HG03139 (cell line): ENCODE measurements around the gene PRRG2.

ENCODE experiments used
- ATAC-seq: cut with Tn5 transposase; IDR thresholded peaks from one replicate; pipeline ENCODE4 v1.9.1; 2021; ENCODE audit not compliant: unreplicated experiment

PRRG2 gene

DNA sequence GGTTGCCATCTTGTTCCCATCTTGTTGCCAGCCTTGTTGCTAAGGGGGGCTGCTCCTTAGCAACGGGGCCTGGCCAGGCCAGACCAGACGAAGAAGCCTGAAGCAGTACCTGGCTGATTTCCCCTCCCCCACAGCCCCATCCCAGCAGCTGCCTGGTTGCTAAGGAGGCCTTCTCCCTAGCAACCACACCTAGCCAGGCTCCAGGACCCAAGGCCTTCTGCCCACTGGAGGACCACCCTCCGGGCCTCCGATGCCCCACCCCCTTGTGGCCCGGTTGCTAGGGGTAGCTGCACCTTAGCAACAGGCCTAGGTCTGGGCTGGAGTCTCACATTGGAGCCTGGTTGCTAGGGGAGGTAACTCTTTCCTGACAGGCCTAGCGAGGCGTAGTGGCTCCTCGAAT is 3.9 kb downstream of the PRRG2 start:
- no peak for ATAC-seq

DNA sequence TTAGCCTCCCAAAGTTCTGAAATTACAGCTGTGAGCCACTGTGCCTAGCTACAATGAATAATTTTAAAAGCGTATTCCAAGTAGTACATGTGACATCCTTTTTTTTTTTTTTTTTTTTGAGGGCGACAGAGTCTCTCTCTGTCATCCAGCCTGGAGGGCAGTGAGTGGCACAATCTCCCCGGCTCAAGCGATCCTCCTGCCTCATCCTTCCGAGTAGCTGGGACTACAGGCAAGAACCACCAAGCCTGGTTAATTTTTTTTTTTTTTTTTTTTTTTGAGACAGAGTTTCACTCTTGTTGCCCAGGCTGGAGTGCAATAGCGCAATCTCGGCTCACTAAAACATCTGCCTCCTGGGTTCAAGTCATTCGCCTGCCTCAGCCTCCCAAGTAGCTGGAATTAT is 6.1 kb downstream of the PRRG2 start:
- ATAC-seq: no peak

DNA sequence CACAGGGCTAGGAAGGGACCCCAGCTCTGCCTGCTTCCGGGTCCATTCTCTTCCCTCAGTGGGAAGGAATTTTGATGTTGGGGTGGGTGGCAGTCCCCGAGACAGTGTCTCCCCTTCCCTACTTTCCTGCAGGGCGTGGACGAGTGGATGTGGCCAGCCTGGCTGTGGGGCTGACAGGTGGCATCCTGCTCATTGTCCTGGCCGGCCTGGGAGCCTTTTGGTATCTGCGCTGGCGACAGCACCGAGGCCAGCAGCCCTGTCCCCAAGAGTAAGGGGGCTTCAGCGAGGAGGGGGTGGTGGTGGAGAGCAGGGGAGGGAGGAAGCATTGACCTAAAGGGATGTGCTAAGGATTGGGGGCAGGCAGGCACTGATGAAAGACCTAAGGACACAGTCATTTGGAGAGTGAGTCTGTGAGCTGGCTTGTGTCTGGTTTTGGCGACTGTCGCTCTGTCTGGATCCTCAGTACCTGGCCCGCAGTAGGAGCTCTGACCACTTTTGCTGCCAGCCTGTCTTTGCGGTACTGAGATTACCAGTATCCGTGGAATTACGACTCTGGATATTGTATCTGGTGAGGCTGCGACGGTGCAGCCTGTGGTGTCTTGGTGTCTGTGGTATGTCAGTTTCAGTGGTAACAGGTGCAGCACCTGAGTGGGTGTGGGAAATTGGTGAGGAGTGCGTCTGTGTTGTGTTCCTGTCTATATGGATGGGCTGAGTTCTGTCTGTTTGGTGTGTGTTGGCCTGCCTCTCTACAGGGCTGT is 7.4 kb downstream of the PRRG2 start:
- no peak for ATAC-seq

DNA sequence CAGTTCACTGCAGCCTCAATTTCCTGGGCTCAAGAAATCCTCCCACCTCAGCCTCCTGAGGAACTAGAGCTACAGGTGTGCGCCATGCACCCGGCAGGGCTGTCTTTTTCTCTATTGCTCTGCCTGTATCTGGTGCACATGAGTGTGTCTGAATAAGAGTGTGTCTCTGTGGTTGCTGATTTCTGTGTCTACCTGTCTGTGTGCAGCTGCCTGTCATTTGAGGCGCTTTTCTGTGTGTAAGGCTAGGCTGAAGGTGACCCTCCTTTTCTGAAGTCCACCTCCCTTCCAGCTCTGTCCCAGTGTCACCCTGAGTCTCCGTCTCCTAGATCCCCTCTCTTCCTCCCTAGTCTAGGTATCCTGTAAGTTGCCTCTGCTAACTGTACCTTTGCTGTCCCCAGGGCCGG is 8.4 kb downstream of the PRRG2 start:
- ATAC-seq: no peak

DNA sequence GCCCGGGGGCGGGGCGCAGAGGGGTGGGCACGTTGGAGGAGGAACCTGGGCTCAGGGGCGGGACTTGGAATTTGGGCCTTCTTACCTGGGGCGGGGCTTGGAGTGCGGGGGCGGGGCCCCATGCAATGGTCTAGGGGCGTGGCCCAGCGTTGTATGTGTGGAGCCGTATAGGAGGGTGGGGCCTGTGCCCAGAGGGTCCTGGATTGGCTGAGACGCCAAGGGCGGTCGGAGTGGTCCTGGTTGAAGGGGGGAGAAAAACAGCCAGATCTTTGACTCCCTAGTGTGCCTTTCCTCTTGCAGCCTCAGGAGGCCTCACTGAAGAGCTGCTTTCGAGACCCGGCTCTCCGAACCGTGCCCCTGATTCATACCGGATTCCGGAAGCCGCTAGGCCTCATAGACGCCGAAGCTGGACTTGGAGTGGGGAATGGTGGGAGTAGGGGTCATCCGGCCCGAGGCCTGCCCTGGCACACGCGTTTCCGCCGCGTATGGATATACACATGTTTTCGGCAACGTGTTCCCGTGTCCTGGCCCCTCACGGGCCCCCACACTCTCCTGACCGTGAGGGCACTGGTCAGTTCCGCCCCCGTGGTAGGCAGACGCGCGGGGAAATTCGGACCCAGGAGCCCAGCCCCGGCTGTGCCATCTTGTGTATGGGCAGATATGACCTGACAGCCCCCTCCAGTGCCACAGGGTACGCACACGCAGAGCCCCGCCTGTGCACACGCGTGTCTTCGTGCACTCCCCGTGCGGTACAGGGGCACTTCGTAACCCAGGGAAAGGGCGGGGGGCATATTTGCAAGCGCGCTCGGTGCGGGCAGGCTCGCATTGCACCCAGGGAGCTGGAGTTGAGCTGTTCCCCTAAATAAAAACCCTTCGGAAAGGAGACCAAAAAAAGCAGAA is 9.2 kb downstream of the PRRG2 start:
- peak; percentile 50 for ATAC-seq

DNA sequence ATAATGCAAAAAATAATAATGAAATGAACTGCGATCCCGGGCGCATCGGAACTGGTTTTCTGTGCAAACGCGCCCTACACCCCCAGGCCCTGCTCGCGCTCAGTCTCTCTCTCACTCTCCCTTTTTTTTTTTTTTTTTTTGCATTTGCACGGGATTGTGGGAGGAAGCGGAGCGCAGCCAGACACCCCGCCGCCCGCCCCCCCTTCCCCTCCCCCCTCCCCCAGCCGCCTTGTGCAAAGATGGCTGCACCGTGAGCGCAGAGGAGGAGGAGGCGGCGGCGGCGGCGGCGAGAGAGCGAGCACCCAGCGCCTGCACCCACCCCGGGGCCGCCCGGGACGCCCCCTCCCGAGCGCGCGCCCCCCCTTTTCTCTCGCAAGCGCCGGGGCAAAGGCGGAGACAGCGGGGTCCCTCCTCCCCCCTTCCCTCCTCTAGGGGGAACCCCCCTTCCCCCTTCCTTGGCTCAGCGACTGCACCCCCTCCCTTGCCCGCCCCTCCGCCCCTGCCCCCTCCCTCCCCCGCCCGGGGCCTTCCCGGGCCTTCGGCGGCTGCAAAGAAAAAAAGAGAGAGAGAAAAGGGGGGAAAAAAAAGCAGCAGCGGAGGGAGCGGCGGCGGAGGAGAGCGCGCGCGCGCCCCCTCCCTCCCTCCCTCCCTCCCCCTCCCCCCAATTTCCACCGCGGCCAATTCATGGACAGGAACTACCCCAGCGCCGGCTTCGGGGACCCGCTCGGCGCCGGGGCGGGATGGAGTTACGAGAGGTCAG is 10.0 kb downstream of the PRRG2 start, which contains the start of gene PRR12:
Gene PRR12, plus strand, starts transcription at position 212 of the 760 bp plus-strand sequence. Its CDS starts 473 bp downstream, at position 685.
- no peak for ATAC-seq

DNA sequence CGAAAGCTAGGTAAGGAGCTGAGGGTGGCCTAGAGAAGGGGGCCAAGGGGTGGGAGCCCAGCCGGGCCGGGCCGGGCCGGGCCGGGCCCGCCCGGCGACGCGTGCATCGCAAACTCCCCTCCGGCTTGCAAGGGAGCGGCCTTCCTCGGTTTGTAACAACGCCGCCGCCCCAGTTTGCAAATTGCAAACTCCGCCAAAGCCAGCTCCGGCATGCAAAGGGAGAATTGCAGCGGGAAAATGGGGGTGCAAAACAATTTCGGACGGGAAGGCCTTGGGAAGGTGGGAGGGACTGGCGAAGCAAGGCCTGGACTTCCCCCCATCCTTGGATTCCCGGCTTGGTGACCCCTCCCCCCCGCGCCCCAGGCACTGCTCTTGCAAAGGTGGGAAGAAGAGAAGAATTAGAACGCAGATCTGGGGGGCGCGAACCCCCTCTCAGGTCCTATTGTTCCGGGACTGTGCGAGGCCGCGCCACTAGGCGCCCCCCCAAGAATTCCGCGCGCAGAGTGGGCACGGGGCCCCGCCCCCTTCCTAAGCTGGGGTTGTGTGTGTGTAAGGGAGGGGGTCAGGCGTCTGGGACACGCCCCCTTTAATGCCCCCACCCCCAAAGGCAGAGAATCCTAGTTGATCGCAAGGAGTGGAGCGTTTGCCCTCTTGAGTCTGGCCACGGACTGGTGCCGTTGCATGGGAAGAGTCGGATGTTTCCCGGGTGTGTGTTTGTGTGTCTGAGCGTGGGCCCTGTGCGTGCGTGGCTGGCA is 10.8 kb downstream of the PRRG2 start:
- no peak for ATAC-seq

DNA sequence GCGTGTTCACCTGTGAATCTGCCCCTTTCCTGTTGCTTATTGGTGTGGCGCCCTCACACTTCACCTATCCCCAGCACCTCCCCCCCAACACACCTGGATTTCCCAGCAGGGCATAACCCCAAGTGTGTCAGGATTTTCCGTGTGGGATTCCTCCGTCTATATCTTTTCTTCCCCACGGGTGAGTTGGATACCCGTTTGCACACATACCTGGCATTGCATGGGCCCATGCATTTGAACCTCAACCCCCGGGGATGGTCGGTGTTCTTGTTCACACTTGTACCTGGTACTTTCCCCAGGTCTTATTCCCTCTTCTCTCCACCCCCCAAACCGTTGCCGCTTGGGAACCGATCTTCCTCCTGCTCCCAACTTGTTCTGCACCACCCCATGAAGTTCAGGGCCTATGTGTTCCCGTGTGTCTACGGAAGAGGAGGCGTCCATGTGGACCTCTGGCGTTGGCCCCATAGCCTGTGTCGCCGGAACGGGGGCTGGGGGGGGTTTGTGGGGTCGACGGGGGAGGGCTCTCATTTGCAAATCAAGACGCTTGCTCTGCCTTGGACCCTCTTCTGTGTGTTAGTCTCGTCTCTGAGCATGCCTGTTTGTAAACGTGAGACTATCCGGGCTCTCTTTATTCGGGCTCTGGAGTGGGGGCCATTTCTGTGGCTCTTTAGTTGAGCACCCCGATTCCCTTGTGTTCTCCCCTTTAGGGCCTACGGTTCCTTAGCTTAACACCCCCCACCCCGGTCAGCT is 11.5 kb downstream of the PRRG2 start:
- no peak for ATAC-seq

DNA sequence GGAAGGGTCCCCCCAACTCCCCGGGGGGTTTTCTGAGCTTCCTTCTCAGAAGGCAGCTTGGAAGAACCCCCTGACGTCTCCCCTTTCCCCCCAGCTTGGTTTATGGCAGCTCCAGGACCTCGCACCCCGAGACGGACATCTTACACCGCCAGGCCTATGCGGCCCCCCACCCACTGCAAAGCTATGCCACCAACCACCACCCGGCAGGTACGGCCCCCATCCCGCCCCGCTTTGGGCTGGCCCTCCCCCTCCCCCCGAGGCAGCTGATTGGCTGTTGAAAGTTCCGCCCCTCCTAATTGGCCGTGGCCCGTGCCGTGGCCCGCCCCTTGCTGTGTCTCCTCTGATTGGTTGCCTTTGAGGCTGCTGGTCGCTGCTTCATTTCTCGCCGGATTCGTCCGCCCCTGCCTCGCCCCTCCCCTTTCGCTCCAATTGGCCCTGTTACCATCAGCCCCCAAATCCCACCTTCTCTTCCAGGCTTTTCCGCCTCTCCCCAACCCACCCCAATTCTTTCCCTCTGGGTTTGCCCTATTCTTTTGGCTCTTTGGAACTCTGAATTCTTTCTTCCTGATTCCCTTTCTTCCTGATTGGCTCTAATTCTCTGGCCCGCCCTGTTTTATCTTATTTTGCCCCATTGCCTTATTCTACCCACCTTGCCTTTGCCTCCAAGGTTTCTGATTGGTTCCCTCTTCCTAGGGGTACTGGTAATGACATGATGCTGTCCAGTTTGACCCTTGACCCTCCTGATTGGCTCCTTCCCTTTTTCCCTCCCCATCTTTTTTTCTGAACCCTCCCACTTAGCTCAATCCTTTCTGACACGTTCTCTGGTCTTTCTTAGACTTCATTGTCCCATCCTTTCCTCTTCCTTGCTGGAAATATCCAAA is 12.4 kb downstream of the PRRG2 start:
- ATAC-seq: peak; percentile 48

DNA sequence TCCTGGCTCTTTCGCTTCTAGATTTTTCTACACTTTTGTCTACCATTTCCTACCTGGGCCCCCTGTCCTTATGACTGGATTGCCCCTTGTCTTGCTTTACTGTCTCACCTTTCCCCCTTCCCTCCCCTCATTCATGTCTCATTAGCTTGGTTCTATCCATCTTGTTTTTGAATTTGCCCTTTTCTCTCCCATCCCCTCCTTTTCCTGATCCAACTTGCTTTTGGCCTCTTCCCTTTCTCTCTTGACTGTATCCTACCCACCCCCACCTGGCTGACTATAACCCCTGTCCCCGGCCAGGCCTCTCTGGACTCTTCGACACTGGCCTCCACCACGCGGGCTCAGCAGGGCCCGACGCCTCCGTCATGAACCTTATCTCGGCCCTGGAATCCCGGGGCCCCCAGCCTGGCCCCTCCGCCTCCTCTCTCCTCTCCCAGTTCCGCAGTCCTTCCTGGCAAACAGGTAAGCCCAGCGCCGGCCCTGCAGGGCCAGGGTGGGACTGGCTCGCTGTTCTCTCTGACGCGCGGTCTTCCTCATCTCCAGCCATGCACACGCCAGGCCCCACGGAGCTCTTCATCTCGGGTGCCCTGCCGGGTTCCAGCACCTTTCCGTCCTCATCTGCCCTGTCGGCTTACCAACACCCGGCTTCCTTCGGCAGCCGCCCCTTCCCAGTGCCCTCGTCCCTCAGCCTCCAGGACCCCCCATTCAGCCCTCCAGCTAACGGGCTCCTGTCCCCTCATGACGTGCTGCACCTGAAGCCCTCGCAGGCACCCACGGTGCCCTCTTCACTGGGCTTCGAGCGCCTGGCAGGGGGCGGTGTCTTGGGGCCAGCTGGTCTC is 13.3 kb downstream of the PRRG2 start:
- ATAC-seq: no peak

DNA sequence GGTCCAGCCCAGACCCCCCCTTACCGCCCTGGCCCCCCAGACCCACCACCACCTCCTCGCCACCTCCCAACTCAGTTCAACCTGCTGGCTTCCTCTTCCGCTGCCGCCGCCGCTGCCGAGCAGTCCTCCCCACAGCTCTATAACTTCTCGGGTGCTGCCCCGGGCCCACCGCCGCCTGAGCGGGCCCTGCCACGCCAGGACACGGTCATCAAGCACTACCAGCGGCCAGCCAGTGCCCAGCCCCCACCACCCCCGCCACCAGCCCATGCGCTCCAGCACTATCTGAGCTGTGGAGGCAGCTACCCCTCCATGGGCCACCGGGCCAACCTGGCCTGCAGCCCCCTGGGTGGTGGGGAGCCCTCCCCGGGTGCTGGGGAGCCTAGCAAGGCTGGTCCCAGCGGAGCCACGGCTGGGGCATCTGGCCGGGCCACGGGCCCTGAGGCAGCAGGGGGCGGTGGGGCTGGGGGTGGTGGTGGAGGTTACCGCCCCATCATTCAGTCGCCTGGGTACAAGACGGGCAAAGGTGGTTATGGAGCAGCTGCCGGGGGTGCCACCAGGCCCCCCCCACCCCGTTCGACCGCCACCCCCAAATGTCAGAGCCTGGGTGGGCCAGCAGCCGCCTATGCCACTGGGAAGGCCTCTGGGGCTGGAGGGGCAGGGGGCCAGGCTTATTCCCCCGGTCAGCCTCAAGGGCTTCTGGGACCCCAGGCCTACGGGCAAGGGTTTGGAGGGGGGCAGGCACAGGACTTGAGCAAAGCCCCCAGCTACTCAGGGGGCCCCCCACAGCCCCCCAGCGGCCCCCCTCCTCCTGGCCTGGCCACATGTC is 14.1 kb downstream of the PRRG2 start:
- no peak for ATAC-seq

DNA sequence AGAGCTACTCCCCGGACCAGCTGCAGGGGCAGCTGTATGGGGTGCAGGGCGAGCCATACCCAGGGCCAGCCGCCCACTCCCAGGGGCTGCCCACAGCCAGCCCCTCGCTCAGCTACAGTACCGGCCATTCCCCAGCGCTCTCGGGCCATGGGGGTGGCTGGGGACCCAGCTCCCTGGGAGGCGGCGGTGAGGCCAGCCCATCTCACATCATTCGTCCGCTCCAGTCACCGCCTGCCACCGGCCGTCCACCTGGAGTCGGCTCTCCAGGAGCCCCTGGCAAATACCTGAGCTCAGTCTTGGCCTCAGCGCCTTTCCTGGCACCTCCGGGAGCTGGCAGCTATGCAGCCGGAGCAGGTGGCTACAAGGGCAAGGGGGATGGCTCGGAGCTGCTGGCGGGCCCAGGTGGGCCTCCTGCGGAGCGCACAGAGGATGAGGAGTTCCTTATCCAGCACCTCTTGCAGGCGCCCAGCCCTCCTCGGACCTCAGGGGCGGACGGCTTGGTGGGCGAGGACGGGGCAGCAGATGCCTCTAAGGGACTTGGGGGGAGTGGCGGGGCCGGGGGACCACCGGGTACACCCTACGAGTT is 14.8 kb downstream of the PRRG2 start:
- ATAC-seq: no peak

DNA sequence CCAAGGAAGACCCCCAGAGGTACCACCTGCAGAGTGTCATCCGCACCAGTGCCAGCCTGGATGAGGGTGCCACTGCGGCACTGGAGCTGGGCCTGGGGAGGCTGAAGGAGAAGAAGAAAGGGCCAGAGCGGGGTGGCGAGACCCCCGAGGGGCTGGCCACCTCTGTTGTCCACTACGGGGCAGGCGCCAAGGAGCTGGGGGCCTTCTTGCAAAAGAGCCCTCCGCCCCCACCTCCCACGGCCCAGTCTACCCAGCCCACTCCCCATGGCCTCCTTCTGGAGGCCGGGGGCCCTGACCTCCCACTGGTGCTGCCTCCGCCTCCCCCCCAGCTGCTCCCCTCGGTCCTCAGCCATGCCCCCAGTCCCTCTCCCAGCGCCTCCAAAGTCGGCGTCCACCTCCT is 15.3 kb downstream of the PRRG2 start:
- no peak for ATAC-seq

DNA sequence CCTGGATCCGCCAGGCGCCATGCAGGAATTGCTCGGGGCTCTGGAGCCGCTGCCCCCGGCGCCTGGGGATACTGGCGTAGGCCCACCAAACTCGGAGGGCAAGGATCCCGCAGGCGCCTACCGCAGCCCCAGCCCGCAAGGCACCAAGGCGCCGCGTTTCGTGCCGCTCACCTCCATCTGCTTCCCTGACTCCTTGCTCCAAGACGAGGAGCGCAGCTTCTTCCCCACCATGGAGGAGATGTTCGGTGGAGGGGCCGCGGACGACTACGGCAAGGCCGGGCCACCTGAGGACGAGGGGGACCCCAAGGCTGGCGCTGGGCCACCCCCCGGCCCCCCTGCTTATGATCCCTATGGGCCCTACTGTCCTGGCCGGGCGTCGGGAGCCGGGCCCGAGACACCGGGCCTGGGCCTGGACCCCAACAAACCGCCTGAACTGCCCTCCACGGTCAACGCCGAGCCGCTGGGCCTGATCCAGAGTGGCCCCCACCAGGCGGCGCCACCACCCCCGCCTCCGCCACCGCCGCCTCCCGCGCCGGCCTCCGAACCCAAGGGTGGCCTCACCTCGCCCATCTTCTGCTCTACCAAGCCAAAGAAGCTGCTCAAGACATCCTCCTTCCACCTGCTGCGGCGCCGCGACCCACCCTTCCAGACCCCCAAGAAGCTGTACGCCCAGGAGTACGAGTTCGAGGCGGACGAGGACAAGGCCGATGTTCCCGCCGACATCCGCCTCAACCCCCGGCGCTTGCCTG is 16.0 kb downstream of the PRRG2 start:
- ATAC-seq: no peak

DNA sequence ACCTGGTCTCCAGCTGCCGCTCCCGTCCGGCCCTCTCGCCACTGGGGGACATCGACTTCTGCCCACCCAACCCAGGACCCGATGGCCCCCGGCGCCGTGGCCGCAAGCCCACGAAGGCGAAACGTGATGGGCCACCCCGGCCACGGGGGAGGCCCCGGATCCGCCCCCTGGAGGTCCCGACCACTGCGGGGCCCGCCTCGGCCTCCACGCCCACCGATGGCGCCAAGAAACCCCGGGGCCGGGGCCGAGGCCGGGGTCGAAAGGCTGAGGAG is 16.5 kb downstream of the PRRG2 start:
- no peak for ATAC-seq
